Heart right ventricle (tissue), 16 donors: ENCODE results near the gene ANKRD7. TPM values are rescaled to one million over a fixed set of nuclear protein-coding genes. Genes with fewer than 3 reads are reported as not detected.

Experiments
- ATAC-seq, 8 donors: fragments of 200-7000 bp; cut with Tn5 transposase; one replicate each; pipeline ENCODE4 v1.9.1; 2020; ENCODE audit warnings: mild to moderate bottlenecking in 8 of 8, moderate library complexity in 8 of 8, moderate number of reproducible peaks in 1 of 8
- DNase-seq, 2 donors: peaks; one replicate each; pipeline ENCODE4 v3.0.0-alpha.2; 2020
- H3K27ac ChIP-seq, 10 donors: fragments of 200-600 bp; sonication (generic) in 2 of 10; one replicate each; pipeline versions ENCODE4 v1.5.0 to v1.8.0; 2020 to 2022; ENCODE audit warnings: mild to moderate bottlenecking in 3 of 10
- H3K27me3 ChIP-seq, 7 donors: fragments of 200-600 bp; one replicate each; pipeline ENCODE4 v1.8.0; 2021 to 2022; ENCODE audit warnings: mild to moderate bottlenecking in 2 of 7
- H3K36me3 ChIP-seq, 9 donors: fragments of 200-600 bp; sonication (generic) in 1 of 9; one replicate each; pipeline versions ENCODE4 v1.5.0 to v1.8.0; 2020 to 2022; ENCODE audit warnings: mild to moderate bottlenecking in 2 of 9
- H3K4me1 ChIP-seq, 9 donors: fragments of 200-600 bp; sonication (generic) in 1 of 9; one replicate each; pipeline versions ENCODE4 v1.5.0 to v1.8.0; 2020 to 2022; ENCODE audit warnings: mild to moderate bottlenecking in 4 of 9
- H3K4me3 ChIP-seq, 10 donors: fragments of 200-600 bp; sonication (generic) in 2 of 10; one replicate each; pipeline versions ENCODE4 v1.5.0 to v1.8.0; 2020 to 2022; ENCODE audit warnings: mild to moderate bottlenecking in 7 of 10, moderate library complexity in 2 of 10
- H3K9me3 ChIP-seq, 11 donors: fragments of 200-600 bp in 10 of 11; sonication (generic) in 2 of 11; one replicate each; pipeline versions ENCODE4 v1.5.0 to v1.8.0; 2013 to 2022; ENCODE audit warnings: mild to moderate bottlenecking in 2 of 11, control low read depth in 1 of 11, moderate library complexity in 1 of 11
- CTCF ChIP-seq, 9 donors: fragments of 200-600 bp; sonication (generic) in 2 of 9; IDR thresholded peaks; one replicate each; pipeline versions ENCODE4 v1.5.0 to v1.8.0; 2021 to 2022; ENCODE audit warnings: antibody characterized with exemption in 9 of 9, mild to moderate bottlenecking in 5 of 9, moderate library complexity in 1 of 9
- WGBS, 2 donors: extraction: QIAGEN DNeasy Blood & Tissue Kit; methylation state at CpG; one replicate each; pipeline ENCODE4 v1.1.7; 2013; ENCODE audit warnings: inconsistent platforms in 1 of 2; 5-methylcytosine and 5-hydroxymethylcytosine counted together
- intact Hi-C, 10 donors: fragments of 100-400 bp; cut with DNase I; formaldehyde crosslinking; loops; one replicate each; pipeline versions ENCODE4 v1.11.1 to v1.14.2; 2022
- polyA plus RNA-seq, 2 donors: library from polyadenylated mRNA; stranded (reverse); fragments of 200-250 nt; gene quantifications; one replicate each; pipeline ENCODE4 v1.2.3, GENCODE V29; 2013
- total RNA-seq, 10 donors: library from RNA; stranded (reverse); fragmentation: NEBNext Ultra II Directional in 3 of 10; extraction: Animal tissue kit (Norgen Biotek cat#: 25700) in 3 of 10; gene quantifications; one replicate each; pipeline versions ENCODE4 v1.2.1 to v1.2.4, GENCODE V29; 2021 to 2023
- donor health status: Arrhythmogenic right ventricular cardiomyopathy.
- donor health status: ischemic (EF 13 %, LVEDD 7.1; RV severe dilation, severe dysfunction).
- donor health status: healthy with polysubstance abuse.
- donor health status: DM: no; HTN: yes; CAD: no.
- donor health status: DM: no; HTN: no; CAD: no.
- donor health status: ischemic (EF 25% LVEDD 6.9; RV normal size, moderate dysfunction).
- donor health status: ischemic (EF 25% LVEDD 5.7; RV mildly dilated, moderate dysfunction).
- donor health status: healthy.
- donor health status: DM: yes; HTN: yes; CAD: no.
- donor health status: Ischemic cardiomyopathy.
- donor health status: ischemic (EF 35%, LVEDD 5.7; RV mildly dilated, moderate dysfunction).
- donor health status: nonischemic (EF 11% LVEDD 7.7; RV severe dilation, severe dysfunction).
- donor health status: DM: yes; HTN: yes; CAD: no.
- donor health status: PGD.
- donor health status: ischemic (EF 29% LVEDD 5.4; RV normal size, mild dysfunction).
- donor health status: nonischemic (EF 23%, LVEDD 6.1; RV moderate dilation, normal function).

ANKRD7 gene
- total and polyA plus RNA-seq, 12 donors = 0.07 to 1.8 (median 0.91) TPM; not detected in 4

- 0 to 2% methylated on average over 15 of the region's 15 CpGs for WGBS, 2 donors
- no peaks in the 10 kb centered on the region for H3K27me3 ChIP-seq
- intact Hi-C loops = no loop called here
- no peak for TF ChIP-seq CTCF (IDR thresholded peaks at IDR 0.05)
- peaks cover 0 to 21% (median 4%) of the 10 kb centered on the region in 9 donors for H3K36me3 ChIP-seq
- peak overlapping the region; percentile 68 to 91 (median 87) for H3K4me3 ChIP-seq
- peaks cover 4 to 38% (median 28%) of the 10 kb centered on the region in 9 donors for H3K4me1 ChIP-seq
- H3K9me3 ChIP-seq = no peaks in the 10 kb centered on the region
- ATAC-seq (peak; percentile 2 to 62 (median 22)), DNase-seq (no peak)
- peak overlapping the region; percentile 64 to 97 (median 88) for H3K27ac ChIP-seq
These were observed 41.1 kb upstream of the ANKRD7 start for GRCh38 chr7:118183428-118183785.

GRCh38 chr7:118183786-118184564 lies 40.5 kb upstream of the ANKRD7 start, which contains the start of gene LSM8:
Gene LSM8 (plus strand): TSS chr7:118184164. CDS start chr7:118184224, 60 bp downstream.
- TF ChIP-seq CTCF (IDR thresholded peaks at IDR 0.05) = no peak
- peak within 1 kb of the TSS; percentile 64 to 97 (median 88) for H3K27ac ChIP-seq
- peaks cover 0 to 27% (median 9%) of the 10 kb centered on the region in 9 donors for H3K36me3 ChIP-seq
- ATAC-seq (peak; percentile 99 to 100 (median 100)), DNase-seq (peak; percentile 96 to 98)
- H3K9me3 ChIP-seq = no peaks in the 10 kb centered on the region
- H3K4me3 ChIP-seq = peak within 1 kb of the TSS; percentile 68 to 91 (median 87)
- intact Hi-C loops = no loop called here
- WGBS, 2 donors = 0 to 1% methylated on average over 61 to 62 of the region's 62 CpGs
- peaks cover 4 to 38% (median 28%) of the 10 kb centered on the region in 9 donors for H3K4me1 ChIP-seq
- H3K27me3 ChIP-seq = no peaks in the 10 kb centered on the region

GRCh38 chr7:118184565-118184940 lies 40.0 kb upstream of the ANKRD7 start:
- no peak for ATAC-seq
- H3K9me3 ChIP-seq = no peaks in the 10 kb centered on the region
- H3K27me3 ChIP-seq = no peaks in the 10 kb centered on the region
- peak overlapping the region; percentile 68 to 91 (median 87) for H3K4me3 ChIP-seq
- H3K27ac ChIP-seq = peak overlapping the region; percentile 64 to 97 (median 88)
- DNase-seq = no peak
- WGBS, 2 donors = 6 to 7% methylated on average over 10 of the region's 10 CpGs
- TF ChIP-seq CTCF (IDR thresholded peaks at IDR 0.05) = no peak
- H3K36me3 ChIP-seq = peaks cover 0 to 33% (median 15%) of the 10 kb centered on the region in 9 donors
- H3K4me1 ChIP-seq = peaks cover 4 to 38% (median 28%) of the 10 kb centered on the region in 9 donors
- intact Hi-C loops = no loop called here

- Histone ChIP-seq H3K4me3 (peak overlapping the region in 9 of 10 donors; percentile 69 to 91 (median 89)), H3K36me3 (peaks cover 0 to 40% (median 15%) of the 10 kb centered on the region in 9 donors), H3K4me1 (peaks cover 4 to 38% (median 28%) of the 10 kb centered on the region in 9 donors), H3K27me3 (no peaks in the 10 kb centered on the region), H3K27ac (peak overlapping the region in 2 of 10 donors; percentile 92 to 97), H3K9me3 (no peaks in the 10 kb centered on the region)
- intact Hi-C loops = no loop called here
- no peak for TF ChIP-seq CTCF (IDR thresholded peaks at IDR 0.05)
- 71 to 79% methylated on average over 6 of the region's 6 CpGs for WGBS, 2 donors
- DNase-seq (no peak), ATAC-seq (no peak)
These were observed 39.2 kb upstream of the ANKRD7 start for GRCh38 chr7:118185163-118185860.
